Neural progenitor cell (in vitro differentiated cells): ENCODE data around the gene RNASEH2C. TPM values are rescaled to one million over a fixed set of nuclear protein-coding genes. Genes with fewer than 3 reads are reported as not detected.
"Not testable (repeated sequence)": the region's sequence is repeated elsewhere in the genome, so short reads cannot be mapped to it uniquely, and the experiment has no call there.

Experiments used
- DNase-seq: peaks from one replicate; pipeline ENCODE4 v3.0.0-alpha.2; 2016; ENCODE audit warnings: low spot score
- H2AFZ ChIP-seq: fragments of 200-600 bp; sonication (generic); replicated peaks from 2 replicates; pipeline ENCODE4 v1.6.1; 2016; ENCODE audit warnings: antibody characterized with exemption
- H3F3A ChIP-seq: fragments of 200-600 bp; sonication (generic); 2 replicates; pipeline ENCODE4 v1.6.1; 2016; ENCODE audit warnings: antibody characterized with exemption, low read depth
- H3K27ac ChIP-seq: fragments of 200-600 bp; sonication (generic); 2 replicates; pipeline ENCODE4 v1.5.1; 2016; ENCODE audit warnings: mild to moderate bottlenecking
- H3K27me3 ChIP-seq: fragments of 200-600 bp; sonication (generic); 2 replicates; pipeline ENCODE4 v1.6.1; 2016; ENCODE audit warnings: mild to moderate bottlenecking, moderate library complexity
- H3K36me3 ChIP-seq: fragments of 200-600 bp; sonication (generic); 2 replicates; pipeline ENCODE4 v1.5.1; 2016
- H3K4me1 ChIP-seq: fragments of 200-600 bp; sonication (generic); 2 replicates; pipeline ENCODE4 v1.6.1; 2016; ENCODE audit warnings: mixed run types
- H3K4me2 ChIP-seq: fragments of 200-600 bp; sonication (generic); 2 replicates; pipeline ENCODE4 v1.6.1; 2016
- H3K4me3 ChIP-seq: fragments of 200-600 bp; sonication (generic); 2 replicates; pipeline ENCODE4 v1.5.1; 2016
- H3K79me2 ChIP-seq: fragments of 200-600 bp; sonication (generic); 2 replicates; pipeline ENCODE4 v1.6.1; 2016; ENCODE audit warnings: low read depth
- H3K9ac ChIP-seq: fragments of 200-600 bp; sonication (generic); 2 replicates; pipeline ENCODE4 v1.6.1; 2016
- H3K9me3 ChIP-seq: fragments of 200-600 bp; sonication (generic); 2 replicates; pipeline ENCODE4 v1.5.1; 2016; ENCODE audit warnings: low read depth
- H4K20me1 ChIP-seq: fragments of 200-600 bp; sonication (generic); 2 replicates; pipeline ENCODE4 v1.6.1; 2016; ENCODE audit warnings: low read depth
- H3K27ac Mint-ChIP-seq: 3 replicates; pipeline ENCODE4 v1.8.0; 2021; ENCODE audit warnings: mixed read lengths
- H3K27me3 Mint-ChIP-seq: 2 replicates; pipeline ENCODE4 v1.8.0; 2022; ENCODE audit warnings: low read depth, mild to moderate bottlenecking, inconsistent platforms, moderate library complexity, mixed read lengths; ENCODE audit not compliant: insufficient read depth
- H3K36me3 Mint-ChIP-seq: 3 replicates; pipeline ENCODE4 v1.8.0; 2021; ENCODE audit warnings: mixed read lengths
- H3K4me1 Mint-ChIP-seq: 3 replicates; pipeline ENCODE4 v1.8.0; 2021; ENCODE audit warnings: mixed read lengths
- H3K4me3 Mint-ChIP-seq: 3 replicates; pipeline ENCODE4 v1.8.0; 2021; ENCODE audit warnings: mild to moderate bottlenecking, moderate library complexity, mixed read lengths
- H3K9me3 Mint-ChIP-seq: 3 replicates; pipeline ENCODE4 v1.8.0; 2020; ENCODE audit warnings: mixed read lengths
- EZH2 ChIP-seq: fragments of 200-600 bp; sonication (generic); IDR thresholded peaks from 2 replicates; pipeline ENCODE4 v1.6.1; 2017; ENCODE audit warnings: antibody characterized with exemption, mild to moderate bottlenecking, moderate library complexity
- EZH2phosphoT487 ChIP-seq: fragments of 200-600 bp; sonication (generic); IDR thresholded peaks from 2 replicates; pipeline ENCODE4 v1.6.1; 2017; ENCODE audit warnings: antibody characterized with exemption
- total RNA-seq: library from RNA; depleted of rRNA; stranded (reverse); fragments of >200 nt; gene quantifications from 2 replicates; pipeline ENCODE4 v1.2.3, GENCODE V29; 2015; ENCODE audit warnings: low replicate concordance
- TF ChIP-seq, protein P1 (sequence below): fragments of 200-600 bp; sonication (generic); IDR thresholded peaks from 2 replicates; pipeline ENCODE4 v1.5.1; 2017; ENCODE audit warnings: antibody characterized with exemption, mild to moderate bottlenecking

Gene RNASEH2C
- total RNA-seq, 1 donor from 2014 or later = 23.4 TPM

- no peak overlapping the region for H3K27ac Mint-ChIP-seq
Measured at GRCh38 chr11:65708451-65708850, 12.1 kb downstream of the RNASEH2C start.

DNA sequence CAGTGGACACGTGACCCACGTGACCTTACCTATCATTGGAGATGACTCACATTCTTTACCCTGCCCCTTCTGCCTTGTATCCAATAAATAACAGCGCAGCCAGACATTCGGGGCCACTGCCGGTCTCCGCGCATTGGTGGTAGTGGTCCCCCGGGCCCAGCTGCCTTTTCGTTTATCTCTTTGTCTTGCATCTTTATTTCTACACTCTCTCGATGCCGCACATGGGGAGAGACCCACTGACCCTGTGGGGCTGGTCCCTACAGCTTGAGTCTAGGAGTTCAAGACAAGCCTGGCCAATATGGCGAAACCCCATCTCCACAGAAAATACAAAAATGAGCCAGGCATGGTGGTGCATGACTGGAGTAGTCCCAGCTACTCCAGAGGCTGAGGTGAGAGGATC is 13.6 kb downstream of the RNASEH2C start:
- DNase-seq, H3K36me3 Mint-ChIP-seq, H3K9ac ChIP-seq, H3K9me3 Mint-ChIP-seq, H3K27ac ChIP-seq, H3K4me1 ChIP-seq, H2AFZ ChIP-seq, H3K4me2 ChIP-seq, H3K9me3 ChIP-seq, H3K79me2 ChIP-seq, H3K4me3 ChIP-seq, H3K36me3 ChIP-seq, H4K20me1 ChIP-seq, H3K4me1 Mint-ChIP-seq, H3F3A ChIP-seq, H3K27ac Mint-ChIP-seq: not testable (repeated sequence)
- Mint-ChIP-seq H3K27me3 (peaks cover 17% of the 10 kb centered on the region), H3K4me3 (peak overlapping the region; percentile 11)
- peaks cover 42% of the 10 kb centered on the region for H3K27me3 ChIP-seq

More at GRCh38 chr11:65708451-65708850, 12.1 kb downstream of the RNASEH2C start:
- H3K9me3 Mint-ChIP-seq = peaks cover 5% of the 10 kb centered on the region
- peaks cover 3% of the 10 kb centered on the region for H3K36me3 Mint-ChIP-seq
- no peak overlapping the region for H3K27ac ChIP-seq
- peaks cover 4% of the 10 kb centered on the region for H3F3A ChIP-seq
- H3K79me2 ChIP-seq = peaks cover 9% of the 10 kb centered on the region
- peaks cover 19% of the 10 kb centered on the region for H3K27me3 Mint-ChIP-seq
- H3K4me3 ChIP-seq = no peak overlapping the region
- H3K4me2 ChIP-seq = no peak overlapping the region
- H3K9me3 ChIP-seq = no peaks in the 10 kb centered on the region
- peaks cover 32% of the 10 kb centered on the region for H3K27me3 ChIP-seq
- peaks cover 4% of the 10 kb centered on the region for H4K20me1 ChIP-seq
- H3K36me3 ChIP-seq = peaks cover under 1% of the 10 kb centered on the region
- no peak overlapping the region for H2AFZ ChIP-seq
- peaks cover 4% of the 10 kb centered on the region for H3K4me1 ChIP-seq
- no peak overlapping the region for H3K9ac ChIP-seq
- H3K4me1 Mint-ChIP-seq = peaks cover 10% of the 10 kb centered on the region
- no peak for DNase-seq
- TF ChIP-seq EZH2 = no peak
- no peak for TF ChIP-seq EZH2phosphoT487
- TF ChIP-seq, protein P1, sequence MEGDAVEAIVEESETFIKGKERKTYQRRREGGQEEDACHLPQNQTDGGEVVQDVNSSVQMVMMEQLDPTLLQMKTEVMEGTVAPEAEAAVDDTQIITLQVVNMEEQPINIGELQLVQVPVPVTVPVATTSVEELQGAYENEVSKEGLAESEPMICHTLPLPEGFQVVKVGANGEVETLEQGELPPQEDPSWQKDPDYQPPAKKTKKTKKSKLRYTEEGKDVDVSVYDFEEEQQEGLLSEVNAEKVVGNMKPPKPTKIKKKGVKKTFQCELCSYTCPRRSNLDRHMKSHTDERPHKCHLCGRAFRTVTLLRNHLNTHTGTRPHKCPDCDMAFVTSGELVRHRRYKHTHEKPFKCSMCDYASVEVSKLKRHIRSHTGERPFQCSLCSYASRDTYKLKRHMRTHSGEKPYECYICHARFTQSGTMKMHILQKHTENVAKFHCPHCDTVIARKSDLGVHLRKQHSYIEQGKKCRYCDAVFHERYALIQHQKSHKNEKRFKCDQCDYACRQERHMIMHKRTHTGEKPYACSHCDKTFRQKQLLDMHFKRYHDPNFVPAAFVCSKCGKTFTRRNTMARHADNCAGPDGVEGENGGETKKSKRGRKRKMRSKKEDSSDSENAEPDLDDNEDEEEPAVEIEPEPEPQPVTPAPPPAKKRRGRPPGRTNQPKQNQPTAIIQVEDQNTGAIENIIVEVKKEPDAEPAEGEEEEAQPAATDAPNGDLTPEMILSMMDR = no peak
- no peak overlapping the region for H3K4me3 Mint-ChIP-seq

DNA sequence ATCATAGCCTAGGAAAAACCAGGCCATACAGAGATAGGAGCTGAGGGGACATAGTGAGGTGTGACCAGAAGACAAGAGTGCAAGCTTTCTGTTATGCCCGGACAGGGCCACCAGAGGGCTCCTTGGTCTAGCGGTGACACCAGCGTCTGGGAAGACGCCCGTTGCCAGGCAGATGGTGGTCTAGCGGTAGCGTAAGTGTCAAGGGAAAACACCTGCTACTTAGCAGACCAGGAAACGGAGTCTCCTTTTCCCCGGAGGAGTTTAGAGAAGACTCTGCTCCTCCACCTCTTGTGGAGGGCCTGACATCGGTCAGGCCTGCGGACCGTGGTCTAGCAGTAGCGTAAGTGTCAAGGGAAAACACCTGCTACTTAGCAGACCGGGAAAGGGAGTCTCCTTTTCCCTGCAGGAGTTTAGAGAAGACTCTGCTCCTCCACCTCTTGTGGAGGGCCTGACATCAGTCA is 14.3 kb downstream of the RNASEH2C start:
- not testable (repeated sequence) for H3K4me3 Mint-ChIP-seq, H3K27ac Mint-ChIP-seq
- peak; percentile 73 for DNase-seq

GRCh38 chr11:65703846-65704245 is 16.8 kb downstream of the RNASEH2C start:
- Histone ChIP-seq H3K79me2 (no peaks in the 10 kb centered on the region), H4K20me1 (no peaks in the 10 kb centered on the region), H3F3A (no peaks in the 10 kb centered on the region), H3K27me3 (peaks cover 49% of the 10 kb centered on the region), H3K9me3 (no peaks in the 10 kb centered on the region), H2AFZ (no peak overlapping the region), H3K27ac (no peak overlapping the region), H3K4me1 (no peaks in the 10 kb centered on the region), H3K4me3 (no peak overlapping the region), H3K36me3 (no peaks in the 10 kb centered on the region), H3K4me2 (no peak overlapping the region), H3K9ac (no peak overlapping the region)
- no peaks in the 10 kb centered on the region for H3K36me3 Mint-ChIP-seq
- TF ChIP-seq EZH2phosphoT487 (no peak), EZH2 (no peak)
- TF ChIP-seq, protein P1 = no peak
- peaks cover 19% of the 10 kb centered on the region for H3K27me3 Mint-ChIP-seq
- H3K4me1 Mint-ChIP-seq = no peaks in the 10 kb centered on the region
- no peak for DNase-seq
- H3K4me3 Mint-ChIP-seq = no peak overlapping the region
- H3K9me3 Mint-ChIP-seq = peaks cover 10% of the 10 kb centered on the region
- no peak overlapping the region for H3K27ac Mint-ChIP-seq

More for the DNA sequence above, 14.3 kb downstream of the RNASEH2C start:
- not testable (repeated sequence) for H3K79me2 ChIP-seq, H3K27ac ChIP-seq, H3K9ac ChIP-seq, H3K36me3 Mint-ChIP-seq, H3K4me3 ChIP-seq, H2AFZ ChIP-seq, H3K9me3 ChIP-seq, H3K4me1 ChIP-seq, H3F3A ChIP-seq, H3K4me2 ChIP-seq, H3K4me1 Mint-ChIP-seq, H4K20me1 ChIP-seq, H3K9me3 Mint-ChIP-seq, H3K36me3 ChIP-seq
- peaks cover 19% of the 10 kb centered on the region for H3K27me3 Mint-ChIP-seq
- TF ChIP-seq, protein P1 = peak; percentile 70
- H3K27me3 ChIP-seq = peaks cover 44% of the 10 kb centered on the region
